Glutamatergic neuron (in vitro differentiated cells): ENCODE results near the gene TBC1D22B. TPM values are rescaled to one million over a fixed set of nuclear protein-coding genes. Genes with fewer than 3 reads are reported as not detected.
"Not testable (repeated sequence)": the region's sequence is repeated elsewhere in the genome, so short reads cannot be mapped to it uniquely, and the experiment has no call there.

ENCODE experiments used
- DNase-seq: peaks from one replicate; pipeline ENCODE4 v3.0.0; 2022
- H3K27ac Mint-ChIP-seq: one replicate; pipeline ENCODE4 v1.8.0; 2020; ENCODE audit warnings: mild to moderate bottlenecking, mixed read lengths, inconsistent platforms; ENCODE audit not compliant: unreplicated experiment
- H3K27me3 Mint-ChIP-seq: one replicate; pipeline ENCODE4 v1.8.0; 2020; ENCODE audit warnings: mild to moderate bottlenecking, moderate library complexity, mixed read lengths, inconsistent platforms; ENCODE audit not compliant: unreplicated experiment
- H3K36me3 Mint-ChIP-seq: one replicate; pipeline ENCODE4 v1.8.0; 2020; ENCODE audit warnings: mild to moderate bottlenecking, mixed read lengths, inconsistent platforms; ENCODE audit not compliant: unreplicated experiment
- H3K4me1 Mint-ChIP-seq: one replicate; pipeline ENCODE4 v1.8.0; 2020; ENCODE audit warnings: mild to moderate bottlenecking, low read depth, mixed read lengths, inconsistent platforms; ENCODE audit not compliant: unreplicated experiment
- H3K4me3 Mint-ChIP-seq: one replicate; pipeline ENCODE4 v1.8.0; 2020; ENCODE audit warnings: mild to moderate bottlenecking, mixed read lengths, inconsistent platforms; ENCODE audit not compliant: unreplicated experiment
- H3K9me3 Mint-ChIP-seq: one replicate; pipeline ENCODE4 v1.8.0; 2020; ENCODE audit warnings: mild to moderate bottlenecking, moderate library complexity, mixed read lengths, inconsistent platforms; ENCODE audit not compliant: unreplicated experiment
- CTCF ChIP-seq: fragments of 200-600 bp; sonication (generic); IDR thresholded peaks from one replicate; pipeline ENCODE4 v1.5.0; 2021; ENCODE audit not compliant: partially characterized antibody, unreplicated experiment
- total RNA-seq: library from RNA; stranded (reverse); fragmentation: NEBNext Ultra II Directional; extraction: Animal tissue kit (Norgen Biotek cat#: 25700); gene quantifications from one replicate; pipeline ENCODE4 v1.2.1, GENCODE V29; 2021; ENCODE audit not compliant: unreplicated experiment

TBC1D22B gene
- total RNA-seq, 1 donor from 2014 or later, result 10.2 TPM

DNA sequence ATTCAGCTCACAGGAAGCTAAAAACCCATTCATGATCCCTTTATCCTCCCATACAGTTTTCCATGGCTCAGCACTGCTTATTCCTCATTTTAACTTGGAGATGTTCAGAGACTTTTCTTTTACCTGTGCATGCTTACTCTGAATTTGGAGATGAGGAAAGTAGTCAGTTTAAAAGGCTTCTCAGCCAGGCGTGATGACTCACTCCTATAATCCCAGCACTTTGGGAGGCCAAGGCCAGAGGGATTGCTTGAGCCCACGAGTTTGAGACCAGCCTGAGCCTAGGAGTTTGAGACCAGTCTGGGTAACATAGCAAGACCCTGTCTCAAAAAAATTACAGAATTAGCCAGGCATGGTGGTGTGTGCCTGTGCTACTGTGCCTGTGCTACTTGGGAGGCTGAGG, 30.7 kb downstream of the TBC1D22B start:
- TF ChIP-seq CTCF, result no peak
- Mint-ChIP-seq H3K27me3 (no peaks in the 10 kb centered on the region), H3K9me3 (no peaks in the 10 kb centered on the region), H3K4me3 (no peak overlapping the region), H3K4me1 (peaks cover 2% of the 10 kb centered on the region), H3K36me3 (no peaks in the 10 kb centered on the region), H3K27ac (no peak overlapping the region)
- DNase-seq, result no peak

- H3K9me3 Mint-ChIP-seq, result no peaks in the 10 kb centered on the region
- no peak for DNase-seq
- peaks cover 2% of the 10 kb centered on the region for H3K4me1 Mint-ChIP-seq
- no peaks in the 10 kb centered on the region for H3K27me3 Mint-ChIP-seq
- H3K4me3 Mint-ChIP-seq, result no peak overlapping the region
- no peak overlapping the region for H3K27ac Mint-ChIP-seq
- no peak for TF ChIP-seq CTCF
- peaks cover 3% of the 10 kb centered on the region for H3K36me3 Mint-ChIP-seq
Observed at GRCh38 chr6:37289931-37290330, 32.4 kb downstream of the TBC1D22B start.

GRCh38 chr6:37293426-37293825, 35.9 kb downstream of the TBC1D22B start:
- TF ChIP-seq CTCF, result no peak
- Mint-ChIP-seq H3K27me3 (no peaks in the 10 kb centered on the region), H3K9me3 (peaks cover 6% of the 10 kb centered on the region), H3K27ac (no peak overlapping the region), H3K4me1 (peaks cover 2% of the 10 kb centered on the region), H3K4me3 (no peak overlapping the region), H3K36me3 (peaks cover 13% of the 10 kb centered on the region)
- no peak for DNase-seq

GRCh38 chr6:37297637-37298036, 40.1 kb downstream of the TBC1D22B start:
- not testable (repeated sequence) for H3K27ac Mint-ChIP-seq

DNA sequence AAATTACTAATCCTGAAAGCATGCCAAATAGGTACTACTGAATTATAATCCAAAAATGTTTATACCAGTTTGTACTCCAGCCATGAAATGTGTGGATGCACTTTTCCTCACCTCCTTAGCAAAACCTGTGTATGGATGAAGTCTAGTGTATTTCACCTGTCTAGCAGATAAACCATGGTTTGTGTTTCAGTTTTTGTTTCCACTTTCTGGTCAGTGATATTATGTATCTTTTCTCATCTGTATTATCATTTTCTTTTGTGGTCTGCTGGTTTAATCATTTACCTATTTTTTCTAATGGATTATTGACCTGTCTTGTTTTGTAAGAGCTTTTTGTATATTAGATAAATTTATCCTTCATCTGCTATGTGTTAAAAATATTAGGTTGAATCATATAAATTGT, 41.4 kb downstream of the TBC1D22B start:
- Mint-ChIP-seq H3K4me1 (no peaks in the 10 kb centered on the region), H3K27ac (no peak overlapping the region), H3K9me3 (peaks cover 6% of the 10 kb centered on the region), H3K27me3 (no peaks in the 10 kb centered on the region), H3K36me3 (peaks cover 13% of the 10 kb centered on the region), H3K4me3 (no peak overlapping the region)
- DNase-seq, result no peak
- TF ChIP-seq CTCF, result no peak

More at GRCh38 chr6:37297637-37298036, 40.1 kb downstream of the TBC1D22B start:
- not testable (repeated sequence) for H3K9me3 Mint-ChIP-seq, H3K4me3 Mint-ChIP-seq, DNase-seq, H3K4me1 Mint-ChIP-seq, H3K27me3 Mint-ChIP-seq
- H3K36me3 Mint-ChIP-seq, result peaks cover 13% of the 10 kb centered on the region

DNA sequence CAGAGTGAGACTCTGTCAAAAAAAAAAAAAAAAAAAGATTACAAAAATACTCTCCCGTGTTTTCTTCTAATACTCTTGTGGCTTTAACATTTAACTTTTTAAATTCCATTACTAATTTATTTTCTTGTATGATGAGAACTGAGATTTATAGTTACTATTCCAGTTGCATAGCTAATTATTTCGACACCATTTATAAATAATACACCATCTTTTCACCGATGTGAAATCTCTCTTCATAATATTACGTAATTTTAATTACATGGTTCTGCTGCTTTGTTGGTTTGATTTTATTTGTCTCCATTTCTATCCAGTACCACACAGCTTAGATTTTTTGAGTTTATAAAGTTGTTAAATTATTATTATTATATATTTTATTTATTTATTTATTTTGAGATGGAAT, 42.4 kb downstream of the TBC1D22B start:
- Mint-ChIP-seq H3K4me1 (no peaks in the 10 kb centered on the region), H3K27me3 (no peaks in the 10 kb centered on the region)

More for the DNA sequence above, 42.4 kb downstream of the TBC1D22B start:
- H3K9me3 Mint-ChIP-seq, result peaks cover 6% of the 10 kb centered on the region
- no peak for DNase-seq
- peaks cover 10% of the 10 kb centered on the region for H3K36me3 Mint-ChIP-seq
- TF ChIP-seq CTCF, result no peak
- H3K4me3 Mint-ChIP-seq, result no peak overlapping the region
- H3K27ac Mint-ChIP-seq, result no peak overlapping the region
